Activated CD8-positive, alpha-beta memory T cell treated with anti-CD3 and anti-CD28 coated beads, Interleukin-2, amount 50 U/mL, for 4 hours (primary cell): Measurements from ENCODE around the gene MYADM.
A peak's percentile ranks its signal among the peaks of the same experiment; 100 is the strongest.
"Not testable (repeated sequence)": the region's sequence is repeated elsewhere in the genome, so short reads cannot be mapped to it uniquely, and the experiment has no call there.

Source experiments
- DNase-seq: peaks from one replicate; pipeline ENCODE4 v3.0.0-alpha.2; 2020

Gene MYADM, protein sequence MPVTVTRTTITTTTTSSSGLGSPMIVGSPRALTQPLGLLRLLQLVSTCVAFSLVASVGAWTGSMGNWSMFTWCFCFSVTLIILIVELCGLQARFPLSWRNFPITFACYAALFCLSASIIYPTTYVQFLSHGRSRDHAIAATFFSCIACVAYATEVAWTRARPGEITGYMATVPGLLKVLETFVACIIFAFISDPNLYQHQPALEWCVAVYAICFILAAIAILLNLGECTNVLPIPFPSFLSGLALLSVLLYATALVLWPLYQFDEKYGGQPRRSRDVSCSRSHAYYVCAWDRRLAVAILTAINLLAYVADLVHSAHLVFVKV

DNA sequence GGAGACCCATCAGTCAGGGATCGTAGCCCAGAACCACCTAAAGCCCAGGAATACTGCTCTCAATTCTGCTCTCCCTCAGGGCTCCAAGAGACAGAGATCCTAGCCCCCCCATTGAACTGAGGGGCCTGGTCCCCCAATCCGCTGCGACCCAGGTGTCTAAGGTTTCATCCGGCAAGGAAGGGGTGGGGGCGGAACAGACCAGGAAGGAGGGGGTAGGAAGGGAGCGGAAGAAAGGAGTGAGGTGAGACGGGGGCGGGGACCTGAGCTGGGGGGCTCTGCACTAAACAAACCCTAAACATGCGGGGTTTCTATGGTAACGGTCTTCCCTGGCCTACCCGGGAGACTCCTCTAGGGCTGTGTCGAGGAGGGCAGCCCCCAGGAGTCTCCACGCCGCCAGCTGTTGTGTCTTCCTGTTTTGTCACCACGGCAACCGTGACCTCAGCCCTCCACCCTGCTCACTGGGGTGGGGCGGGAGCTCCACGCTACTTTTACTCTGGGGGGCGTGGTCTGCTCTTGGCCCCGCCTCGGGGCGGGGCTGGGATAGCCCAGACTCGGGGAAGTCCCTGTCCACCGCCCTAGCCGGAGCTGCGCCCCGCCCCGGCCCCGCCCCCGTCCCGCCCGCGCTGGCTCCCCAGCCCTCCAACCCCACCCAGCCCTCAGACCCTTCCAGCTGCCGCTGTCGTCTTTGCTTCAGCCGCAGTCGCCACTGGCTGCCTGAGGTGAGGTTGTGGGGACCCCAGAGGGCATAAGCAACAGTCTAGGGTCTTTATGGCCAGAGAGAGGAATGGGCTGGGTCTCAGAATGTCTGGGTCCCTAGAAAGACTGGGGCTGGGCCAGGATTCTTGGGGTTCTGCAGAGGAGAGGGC, at the start of gene MYADM:
Gene MYADM, plus strand, starts transcription at position 659 of the 866 bp plus-strand sequence. CDS start 5,647 bp downstream, outside the sequence.
- DNase-seq = peak; percentile 100

GRCh38 chr19:53818756-53819155, 48.9 kb upstream of the MYADM start:
- DNase-seq = no peak

GRCh38 chr19:53819861-53820260, 47.8 kb upstream of the MYADM start:
- no peak for DNase-seq

DNA sequence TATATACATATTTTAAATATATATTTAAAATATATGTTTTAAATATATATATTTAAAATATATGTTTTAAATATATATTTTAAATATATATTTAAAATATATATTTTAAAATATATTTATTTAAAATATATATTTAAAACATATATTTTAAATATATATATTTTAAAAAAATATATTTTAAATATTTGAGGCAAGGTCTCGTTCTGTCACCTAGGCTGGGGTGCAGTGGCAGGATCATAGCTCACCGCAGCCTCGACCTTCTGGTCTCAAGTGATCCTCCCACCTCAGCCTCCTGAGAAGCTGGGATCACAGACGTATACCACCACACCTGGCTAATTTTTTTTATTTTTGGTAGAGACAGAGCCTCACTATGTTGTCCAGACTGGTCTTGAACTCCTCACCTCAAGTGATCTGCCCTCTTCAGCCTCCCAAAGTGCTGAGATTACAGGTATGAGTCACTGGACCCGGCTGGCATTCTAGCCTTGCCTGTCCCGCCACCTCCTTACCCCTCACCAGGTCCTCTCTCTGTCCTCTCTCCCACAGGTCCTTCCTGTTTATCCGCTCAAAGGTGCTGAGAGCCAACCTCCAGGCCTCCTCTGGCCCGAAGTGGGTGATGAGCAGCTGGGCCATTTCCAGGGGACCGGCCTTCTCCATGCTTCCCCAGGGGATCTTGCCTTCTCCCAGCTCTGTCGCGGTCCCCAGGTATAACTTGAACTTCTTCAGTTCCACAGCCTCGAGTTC, 44.1 kb upstream of the MYADM start:
- no peak for DNase-seq

GRCh38 chr19:53824134-53824611, 43.5 kb upstream of the MYADM start, which contains the start of gene NLRP12:
NLRP12 (minus strand) TSS chr19:53824314; CDS start chr19:53824174, 140 bp downstream.
- DNase-seq = no peak

GRCh38 chr19:53826876-53827275, 40.8 kb upstream of the MYADM start:
- DNase-seq = no peak

DNA sequence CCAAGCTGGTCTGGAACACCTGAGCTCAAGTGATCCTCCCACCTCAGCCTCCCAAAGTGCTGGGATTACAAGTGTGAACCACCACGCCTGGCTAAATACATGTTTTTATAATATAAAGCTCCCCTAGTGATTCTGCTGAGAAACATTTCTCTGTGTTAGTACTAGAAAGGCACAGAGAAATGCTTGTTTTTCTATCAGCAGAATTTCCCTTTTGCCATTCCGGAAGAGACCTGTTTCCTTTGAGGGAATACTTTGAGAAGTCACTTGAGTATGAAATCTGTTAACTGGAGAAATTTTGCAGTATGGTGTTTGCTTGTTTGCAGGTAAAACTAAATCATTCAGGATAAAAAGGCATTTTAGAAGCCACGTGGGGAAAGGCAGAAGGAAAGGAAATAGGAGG, 39.2 kb upstream of the MYADM start:
- no peak for DNase-seq

GRCh38 chr19:53832861-53833260, 34.8 kb upstream of the MYADM start:
- not testable (repeated sequence) for DNase-seq

GRCh38 chr19:53838446-53838845, 29.2 kb upstream of the MYADM start:
- not testable (repeated sequence) for DNase-seq

DNA sequence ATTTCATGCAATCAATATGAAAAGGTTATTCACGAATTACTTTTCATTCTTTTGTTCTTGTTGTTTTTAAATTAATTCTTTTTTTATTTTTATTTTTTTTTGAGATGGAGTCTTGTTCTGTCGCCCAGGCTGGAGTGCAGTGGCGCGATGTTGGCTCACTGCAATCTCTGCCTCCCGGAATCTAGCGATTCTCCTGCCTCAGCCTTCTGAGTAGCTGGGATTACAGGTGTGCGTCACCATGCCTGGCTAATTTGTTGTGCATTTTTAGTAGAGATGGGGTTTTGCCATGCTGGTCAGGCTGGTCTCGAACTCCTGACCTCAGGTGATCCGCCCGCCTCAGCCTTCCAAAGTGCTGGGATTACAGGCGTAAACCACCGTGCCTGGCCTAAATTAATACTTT, 27.4 kb upstream of the MYADM start:
- DNase-seq = not testable (repeated sequence)

GRCh38 chr19:53840914-53841313, 26.8 kb upstream of the MYADM start:
- DNase-seq = not testable (repeated sequence)

GRCh38 chr19:53844849-53845246, 22.8 kb upstream of the MYADM start:
- no peak for DNase-seq

- DNase-seq = no peak
Measured at GRCh38 chr19:53847555-53847954, 20.1 kb upstream of the MYADM start.

DNA sequence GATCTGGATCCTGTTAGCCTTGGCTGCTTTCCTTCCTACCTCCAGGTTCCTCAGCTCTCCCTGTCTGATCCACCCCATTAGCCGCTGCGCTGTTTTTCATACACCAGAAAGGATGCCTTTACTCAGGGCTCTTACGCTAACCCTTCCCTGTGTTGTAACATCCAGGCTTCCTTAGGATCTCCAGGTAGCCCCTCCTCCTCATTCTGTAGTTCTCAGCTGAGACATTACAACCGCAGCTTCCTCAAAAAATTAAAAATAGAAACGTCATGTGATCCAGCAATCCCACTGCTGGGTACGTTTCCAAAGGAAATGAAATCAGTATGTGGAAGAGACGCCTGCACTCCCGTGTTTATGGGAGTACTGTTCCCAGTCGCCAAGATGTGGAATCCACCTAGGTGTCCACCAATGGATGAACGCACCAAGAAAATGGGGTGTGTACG, 18.4 kb upstream of the MYADM start:
- no peak for DNase-seq

- no peak for DNase-seq
Measured at GRCh38 chr19:53853707-53854106, 14.0 kb upstream of the MYADM start.

GRCh38 chr19:53864308-53864836, 3.3 kb upstream of the MYADM start:
- DNase-seq = no peak

GRCh38 chr19:53865523-53865917, 2.2 kb upstream of the MYADM start:
- no peak for DNase-seq

DNA sequence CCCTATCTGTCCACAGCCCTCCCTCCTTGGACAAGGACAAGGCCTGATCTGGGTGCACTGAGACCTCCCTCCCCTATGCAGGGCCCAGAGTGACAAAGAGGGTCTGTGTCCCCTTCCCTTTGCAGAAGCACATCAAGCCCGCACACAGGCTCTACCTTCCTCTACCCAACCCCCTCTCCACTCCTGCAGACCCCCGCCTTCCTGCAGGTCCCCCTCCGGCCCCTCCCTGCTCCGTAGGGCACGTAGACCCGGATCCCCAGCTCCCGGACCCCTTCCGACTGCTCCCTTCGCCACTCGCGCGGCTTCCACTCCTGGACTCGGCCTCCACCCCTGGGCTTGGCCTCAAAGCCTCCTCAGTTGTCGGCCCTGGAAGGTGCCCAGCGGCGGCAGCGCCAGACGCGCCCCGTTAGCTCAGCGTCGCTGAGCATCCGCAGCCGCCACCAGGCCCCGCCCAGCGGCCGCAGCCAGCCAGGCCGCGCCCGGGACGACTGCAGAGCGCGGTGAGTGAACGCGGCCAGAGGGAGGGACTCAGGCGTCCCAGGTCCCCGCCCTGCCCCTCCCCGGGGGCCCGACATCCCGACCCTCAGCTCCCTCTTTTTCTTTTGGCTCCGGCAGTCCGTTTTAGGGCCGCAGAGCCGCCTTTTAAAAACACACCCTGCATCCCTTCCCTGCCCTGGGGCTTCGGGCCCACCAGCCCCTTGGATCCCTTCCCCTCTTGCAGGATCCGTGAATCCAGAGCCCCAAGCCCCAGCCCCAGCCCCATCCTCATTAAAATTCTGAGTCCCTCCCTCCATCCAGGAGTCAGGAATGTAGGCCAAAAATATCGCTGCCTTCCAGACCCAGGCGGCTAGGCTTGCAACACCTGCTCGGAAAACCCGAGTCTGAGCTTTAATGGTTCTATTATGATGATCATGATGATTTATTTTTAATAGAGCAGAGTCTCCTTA, 1.5 kb upstream of the MYADM start:
- DNase-seq = peak; percentile 57

DNA sequence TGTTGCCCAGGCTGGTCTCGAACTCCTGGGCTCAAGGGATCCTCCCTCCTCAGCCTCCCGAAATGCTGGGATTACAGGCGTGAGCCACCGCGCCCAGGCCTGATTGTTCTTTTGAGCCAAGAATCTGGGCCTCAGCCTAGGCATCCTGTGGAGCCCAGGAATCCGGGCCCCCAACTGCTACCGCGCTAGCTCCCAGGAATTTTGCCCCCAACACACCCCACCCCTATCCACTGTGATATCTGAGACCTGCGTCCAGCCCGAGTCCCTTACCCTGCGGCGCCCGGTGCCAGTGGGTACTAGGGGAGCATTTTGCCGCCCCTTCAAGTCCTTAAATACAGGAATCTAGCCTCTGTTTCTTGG, 838 bp upstream of the MYADM start:
- no peak for DNase-seq

GRCh38 chr19:53868091-53868891, 608 bp downstream of the MYADM start:
- DNase-seq = peak; percentile 33
